A549 (cell line): ENCODE measurements around the gene PTPRE. TPM values are rescaled to one million over a fixed set of nuclear protein-coding genes. Genes with fewer than 3 reads are reported as not detected.

Experiments used
- ATAC-seq, 2 experiments: fragments of 200-7000 bp in 1 of 2; fragments of >200 bp in 1 of 2; cut with Nextera tagmentation in 1 of 2; cut with Tn5 transposase in 1 of 2; 3 replicates each; pipeline versions ENCODE4 v1.8.0 to v1.9.1; 2018 to 2020; ENCODE audit warnings: mild to moderate bottlenecking in 1 of 2, moderate library complexity in 1 of 2
- CTCF ChIA-PET: fragments of 300-600 bp; sonication (Branson Sonifier 250); formaldehyde crosslinking; extraction: SDS; loops from one replicate; lab custom pipeline; 2021; ENCODE audit warnings: antibody characterized with exemption, inconsistent platforms; lab: Yijun Ruan, JAX
- POLR2A ChIA-PET: fragments of 350-600 bp; formaldehyde crosslinking; extraction: SDS; loops from one replicate; lab custom pipeline; 2021; ENCODE audit warnings: antibody characterized with exemption, inconsistent platforms; lab: Yijun Ruan, JAX
- DNase-seq, 2 experiments: peaks; one replicate each; pipeline versions ENCODE4 v3.0.0 to v3.0.0-alpha.2; 2011 to 2016; ENCODE audit warnings: low read depth in 1 of 2, low spot score in 1 of 2
- FAIRE-seq: peaks from 2 replicates; lab custom pipeline; 2011; peaks lifted over from hg19 to GRCh38; lab: Jason Lieb, UNC
- H3K27ac ChIP-seq, 2 experiments: fragments of >200 bp; sonication (Bioruptor Twin); formaldehyde crosslinking; 3 replicates each; pipeline ENCODE4 v1.5.1; 2016 to 2017
- H3K4me1 ChIP-seq: fragments of >200 bp; sonication (Bioruptor Twin); formaldehyde crosslinking; 3 replicates; pipeline ENCODE4 v1.6.1; 2016
- H3K4me2 ChIP-seq: fragments of >200 bp; sonication (Bioruptor Twin); formaldehyde crosslinking; 3 replicates; pipeline ENCODE4 v1.6.1; 2016
- H3K4me3 ChIP-seq: fragments of >200 bp; sonication (Bioruptor Twin); formaldehyde crosslinking; 3 replicates; pipeline ENCODE4 v1.5.1; 2016
- H3K9me3 ChIP-seq: fragments of >200 bp; sonication (Bioruptor Twin); formaldehyde crosslinking; 3 replicates; pipeline ENCODE4 v1.6.1; 2016
- BHLHE40 ChIP-seq: IDR thresholded peaks from 2 replicates; pipeline ENCODE4 v1.6.1; 2012; ENCODE audit warnings: low read depth, low read length, inconsistent platforms
- CBX8 ChIP-seq: fragments of 200-600 bp; sonication (generic); IDR thresholded peaks from 2 replicates; pipeline ENCODE4 v1.6.1; 2016
- EHF ChIP-seq: fragments of 250-450 bp; sonication (Bioruptor Pico); IDR thresholded peaks from 2 replicates; pipeline ENCODE4 v1.5.0; 2020; ENCODE audit warnings: mild to moderate bottlenecking
- EHMT2 ChIP-seq: fragments of 200-600 bp; sonication (generic); IDR thresholded peaks from 2 replicates; pipeline ENCODE4 v1.6.1; 2016; ENCODE audit warnings: antibody characterized with exemption, low read depth, mild to moderate bottlenecking, moderate library complexity
- ELK1 ChIP-seq: fragments of 150-350 bp; IDR thresholded peaks from 2 replicates; pipeline ENCODE4 v1.6.1; 2014; ENCODE audit warnings: low read depth, mild to moderate bottlenecking, low read length
- FOSL2 ChIP-seq, 2 experiments: fragments of 450-650 bp in 1 of 2; fragments of >200 bp in 1 of 2; sonication (Bioruptor Twin) in 1 of 2; formaldehyde crosslinking; IDR thresholded peaks; 2 replicates each; pipeline versions ENCODE4 v1.5.0 to v1.6.1; 2016 to 2020; ENCODE audit warnings: mild to moderate bottlenecking in 1 of 2, moderate library complexity in 1 of 2
- HDAC2 ChIP-seq: fragments of 200-600 bp; sonication (generic); IDR thresholded peaks from 2 replicates; pipeline ENCODE4 v1.6.1; 2016
- HOXA7 ChIP-seq: fragments of 250-450 bp; sonication (Bioruptor Pico); IDR thresholded peaks from 2 replicates; pipeline ENCODE4 v1.5.0; 2020; ENCODE audit warnings: mild to moderate bottlenecking, moderate library complexity
- MAX ChIP-seq: IDR thresholded peaks from 2 replicates; pipeline ENCODE4 v1.6.1; 2012
- NFE2L2 ChIP-seq: fragments of 150-350 bp; conservative IDR thresholded peaks from 2 replicates; pipeline ENCODE4 v1.6.1; 2014; ENCODE audit warnings: low read length
- NPAS2 ChIP-seq: fragments of 250-450 bp; sonication (Bioruptor Pico); IDR thresholded peaks from 2 replicates; pipeline ENCODE4 v1.8.0; 2022; ENCODE audit warnings: mild to moderate bottlenecking, moderate library complexity, borderline replicate concordance
- POLR2A ChIP-seq: IDR thresholded peaks from 2 replicates; pipeline ENCODE4 v1.6.1; 2012; ENCODE audit warnings: mild to moderate bottlenecking, low read length
- RARB ChIP-seq: fragments of 250-450 bp; sonication (Bioruptor Pico); IDR thresholded peaks from 2 replicates; pipeline ENCODE4 v1.8.0; 2021; ENCODE audit warnings: mild to moderate bottlenecking, moderate library complexity
- REST ChIP-seq: fragments of 200-600 bp; sonication (generic); IDR thresholded peaks from 2 replicates; pipeline ENCODE4 v1.6.1; 2016; ENCODE audit warnings: antibody characterized with exemption, mild to moderate bottlenecking, moderate library complexity
- TFCP2L1 ChIP-seq: fragments of 250-450 bp; sonication (Bioruptor Pico); IDR thresholded peaks from 2 replicates; pipeline ENCODE4 v1.5.0; 2021; ENCODE audit warnings: mild to moderate bottlenecking
- TP53 ChIP-seq: fragments of 250-450 bp; sonication (Bioruptor Pico); IDR thresholded peaks from 2 replicates; pipeline ENCODE4 v1.5.0; 2021; ENCODE audit warnings: mild to moderate bottlenecking, moderate library complexity
- ZFP36 ChIP-seq: fragments of 450-650 bp; IDR thresholded peaks from 2 replicates; pipeline ENCODE4 v1.6.1; 2014; ENCODE audit warnings: borderline replicate concordance; ENCODE audit not compliant: partially characterized antibody
- WGBS: methylation state at CpG from one replicate; pipeline ENCODE4 v1.1.6; 2017; ENCODE audit errors: missing lambda C conversion rate; 5-methylcytosine and 5-hydroxymethylcytosine counted together
- polyA plus RNA-seq, 4 experiments: library from polyadenylated mRNA; depleted of rRNA in 3 of 4; stranded (reverse); fragments of >200 nt; fragmentation: RNase III in 1 of 4; extraction: RNeasy Plus Mini Kit Qiagen cat#74134 plus additional on column Dnase treatment in 1 of 4; gene quantifications; 2 replicates in 3 of 4; 3 replicates in 1 of 4; pipeline ENCODE4 v1.2.3, GENCODE V29; 2011 to 2017

Gene PTPRE
- polyA plus RNA-seq, 2 of the 4 experiments (the other 2 are of a cell fraction): 0.31 to 1.5 TPM

GRCh38 chr10:128128582-128128981 is 221.7 kb downstream of the PTPRE start:
- H3K9me3 ChIP-seq: no peaks in the 10 kb centered on the region
- no peak for ATAC-seq
- no peak for TF ChIP-seq NPAS2 (CRISPR knock-in tag)
- TF ChIP-seq POLR2A: no peak
- no peak for TF ChIP-seq ELK1
- no peak for TF ChIP-seq EHF (CRISPR knock-in tag)
- TF ChIP-seq HOXA7: no peak
- no peak for TF ChIP-seq BHLHE40
- 82% methylated on average over 8 of the region's 8 CpGs for WGBS
- DNase-seq: no peak
- no peak overlapping the region for H3K4me2 ChIP-seq
- ChIA-PET POLR2A (no interaction called here), CTCF (interaction anchor here (0.7 to 1.5 kb wide), 4 partner anchors 10 to 277 kb away, joined by 3 to 4 read pairs (median 4); no protein-coding TSS in a partner anchor)
- H3K4me1 ChIP-seq: peaks cover 19% of the 10 kb centered on the region
- H3K27ac ChIP-seq: no peak overlapping the region
- H3K4me3 ChIP-seq: no peak overlapping the region
- FAIRE-seq: no peak

GRCh38 chr10:128130051-128130450 is 223.1 kb downstream of the PTPRE start:
- ATAC-seq: no peak
- FAIRE-seq: no peak
- Histone ChIP-seq H3K4me3 (no peak overlapping the region), H3K4me2 (no peak overlapping the region), H3K27ac (no peak overlapping the region), H3K4me1 (0 out of 3 replicates have a peak, but pooled peaks cover 5% of the 10 kb centered on the region), H3K9me3 (no peaks in the 10 kb centered on the region)
- POLR2A ChIA-PET: no interaction called here
- WGBS: 74% methylated on average over 1 of the region's 1 CpG
- TF ChIP-seq ZFP36 (no peak), TFCP2L1 (no peak), REST (no peak), NFE2L2 (no peak), FOSL2 (IDR thresholded peaks at IDR 0.05) (no peak), FOSL2 (CRISPR knock-in tag; IDR thresholded peaks at IDR 0.05) (no peak), CBX8 (no peak), RARB (CRISPR knock-in tag) (no peak), EHMT2 (no peak), MAX (no peak), TP53 (CRISPR knock-in tag) (no peak), HDAC2 (no peak)
- DNase-seq: no peak
- CTCF ChIA-PET: interaction anchor here (0.8 to 1.4 kb wide), 2 partner anchors 52 to 82 kb away, joined by 3 to 4 read pairs; no protein-coding TSS in a partner anchor

Other genes with a start within 250 kb of the PTPRE start
- not detected in 2 replicates for gene FOXI2, start 169.9 kb upstream of the PTPRE start, polyA plus RNA-seq (2011; rRNA removed)
- not detected in 3 replicates for gene FOXI2, start 169.9 kb upstream of the PTPRE start, polyA plus RNA-seq (2017; fragmentation: RNase III; extraction: RNeasy Plus Mini Kit Qiagen cat#74134 plus additional on column Dnase treatment)
- not detected in 2 replicates for gene CLRN3, start 14.2 kb upstream of the PTPRE start, polyA plus RNA-seq (2011; rRNA removed)
- 0.08 TPM in 1 of 3 replicates, not detected in the others for gene CLRN3, start 14.2 kb upstream of the PTPRE start, polyA plus RNA-seq (2017; fragmentation: RNase III; extraction: RNeasy Plus Mini Kit Qiagen cat#74134 plus additional on column Dnase treatment)
- gene MKI67, start 219.3 kb downstream of the PTPRE start, polyA plus RNA-seq (2011; rRNA removed): 48.7 and 51.7 TPM in 2 replicates
- 31.1 to 42.2 TPM (median 33.8 TPM) in 3 replicates for gene MKI67, start 219.3 kb downstream of the PTPRE start, polyA plus RNA-seq (2017; fragmentation: RNase III; extraction: RNeasy Plus Mini Kit Qiagen cat#74134 plus additional on column Dnase treatment)